RPMI7951 (cell line): Measurements from ENCODE around the gene PLOD3. TPM values are rescaled to one million over a fixed set of nuclear protein-coding genes. Genes with fewer than 3 reads are reported as not detected.

Source experiments
- DNase-seq: peaks from one replicate; pipeline ENCODE4 v3.0.0-alpha.2; 2012; ENCODE audit warnings: low read depth
- total RNA-seq: library from RNA; depleted of rRNA; stranded (reverse); fragments of >200 nt; shearing (Covaris generic); gene quantifications from 2 replicates; pipeline ENCODE4 v1.2.3, GENCODE V29; 2014

Gene PLOD3
- total RNA-seq, 1 experiment from 2014 or later, result 167 TPM

- no peak for DNase-seq
Observed at GRCh38 chr7:101239191-101239950, 22.0 kb upstream of the PLOD3 start.

GRCh38 chr7:101238226-101239182, 21.1 kb upstream of the PLOD3 start:
- DNase-seq, result no peak

GRCh38 chr7:101237206-101238067, 20.1 kb upstream of the PLOD3 start, which contains the start of gene CLDN15:
TSS of gene CLDN15 (minus strand) at chr7:101237802. CDS start at chr7:101237581, 221 bp downstream.
- DNase-seq, result no peak

GRCh38 chr7:101236292-101236835, 19.0 kb upstream of the PLOD3 start:
- DNase-seq, result no peak

DNA sequence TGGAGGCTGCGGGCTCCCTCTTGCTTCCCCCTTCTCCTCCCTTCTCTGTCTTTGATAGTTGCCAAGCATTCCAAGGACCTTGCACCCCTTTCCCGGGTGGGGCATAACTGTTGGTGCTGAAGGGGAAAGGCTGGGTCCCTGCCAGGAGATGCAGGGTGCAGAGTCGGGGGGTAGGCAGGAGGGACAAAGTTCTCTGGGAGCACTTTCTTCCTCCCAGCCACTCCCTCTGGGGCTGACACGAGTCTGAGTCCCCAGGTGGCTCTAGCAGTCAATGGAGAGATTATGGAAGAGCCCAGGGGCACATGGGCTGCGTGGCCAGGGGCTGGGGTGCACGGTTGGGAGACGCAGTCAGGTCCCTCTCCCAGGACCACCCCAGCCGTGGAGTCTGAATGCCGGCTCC, 18.1 kb upstream of the PLOD3 start:
- no peak for DNase-seq

DNA sequence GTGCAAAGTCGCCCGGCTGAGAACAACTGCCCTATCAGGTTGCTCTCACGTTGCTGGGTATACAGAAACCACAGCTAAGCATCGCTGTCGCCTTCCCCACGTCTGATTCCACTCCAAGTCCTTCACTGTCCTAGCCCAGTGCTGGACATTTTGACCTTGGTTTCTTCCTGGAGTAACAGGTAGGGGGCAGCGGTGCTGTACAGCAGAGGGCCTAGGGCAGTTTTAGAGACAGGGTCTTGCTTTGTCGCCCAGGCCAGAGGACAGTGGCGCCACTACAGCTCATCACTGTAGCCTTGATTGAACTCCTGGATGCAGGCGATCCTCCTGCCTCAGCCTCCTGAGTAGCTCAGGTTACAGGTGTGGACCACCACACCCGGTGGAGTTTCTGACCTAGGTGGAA, 17.7 kb upstream of the PLOD3 start:
- DNase-seq, result no peak

DNA sequence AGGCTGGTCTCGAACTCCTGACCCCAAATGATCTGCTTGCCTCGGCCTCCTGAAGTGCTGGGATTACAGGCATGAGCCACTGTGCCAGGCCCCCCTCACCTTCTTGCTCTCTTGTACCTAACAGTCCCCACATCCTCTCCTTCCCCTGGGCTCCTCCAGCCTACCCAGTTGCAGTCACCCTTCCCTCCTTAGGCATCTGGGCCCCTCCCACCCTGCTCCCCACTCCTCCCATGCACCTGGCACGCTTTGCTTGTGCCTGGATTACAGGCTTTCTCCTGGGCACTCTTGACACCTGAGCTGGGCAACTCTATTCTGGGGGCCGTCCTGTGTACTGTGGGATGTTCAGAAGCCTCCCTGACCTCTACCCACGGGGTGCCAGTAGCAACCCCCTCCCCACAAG, 17.3 kb upstream of the PLOD3 start:
- no peak for DNase-seq

DNA sequence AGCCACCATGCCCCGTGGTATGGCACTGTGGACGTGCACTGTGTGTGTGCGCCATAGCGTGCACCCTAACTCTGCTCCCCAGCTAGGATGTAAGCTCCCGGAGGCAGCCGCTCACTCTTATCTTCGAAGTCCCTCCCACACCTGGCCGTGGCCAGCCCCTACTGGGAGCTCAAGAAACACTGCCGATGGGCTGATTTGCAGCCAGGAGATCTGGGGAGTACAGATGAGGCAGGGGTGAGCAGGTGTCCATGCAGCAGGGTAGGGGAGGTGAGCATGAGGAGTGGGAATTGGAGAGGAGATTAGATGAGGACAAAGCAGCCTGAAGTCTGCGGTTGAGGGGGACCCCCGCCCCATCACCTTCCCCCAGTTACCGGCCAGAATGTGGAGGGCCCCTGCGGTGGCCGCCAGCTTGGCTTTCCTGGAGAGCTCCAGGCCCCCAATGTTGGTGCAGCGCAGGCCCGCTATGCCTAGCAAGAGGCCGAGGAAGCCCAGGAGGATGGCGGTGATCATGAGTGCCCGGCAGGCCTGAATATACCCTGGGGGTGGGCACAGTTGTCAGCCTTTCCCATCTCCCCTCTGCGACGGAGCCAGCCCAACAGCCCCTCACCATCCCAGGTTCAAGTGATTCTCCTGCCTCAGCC, 16.6 kb upstream of the PLOD3 start:
- DNase-seq, result no peak

DNA sequence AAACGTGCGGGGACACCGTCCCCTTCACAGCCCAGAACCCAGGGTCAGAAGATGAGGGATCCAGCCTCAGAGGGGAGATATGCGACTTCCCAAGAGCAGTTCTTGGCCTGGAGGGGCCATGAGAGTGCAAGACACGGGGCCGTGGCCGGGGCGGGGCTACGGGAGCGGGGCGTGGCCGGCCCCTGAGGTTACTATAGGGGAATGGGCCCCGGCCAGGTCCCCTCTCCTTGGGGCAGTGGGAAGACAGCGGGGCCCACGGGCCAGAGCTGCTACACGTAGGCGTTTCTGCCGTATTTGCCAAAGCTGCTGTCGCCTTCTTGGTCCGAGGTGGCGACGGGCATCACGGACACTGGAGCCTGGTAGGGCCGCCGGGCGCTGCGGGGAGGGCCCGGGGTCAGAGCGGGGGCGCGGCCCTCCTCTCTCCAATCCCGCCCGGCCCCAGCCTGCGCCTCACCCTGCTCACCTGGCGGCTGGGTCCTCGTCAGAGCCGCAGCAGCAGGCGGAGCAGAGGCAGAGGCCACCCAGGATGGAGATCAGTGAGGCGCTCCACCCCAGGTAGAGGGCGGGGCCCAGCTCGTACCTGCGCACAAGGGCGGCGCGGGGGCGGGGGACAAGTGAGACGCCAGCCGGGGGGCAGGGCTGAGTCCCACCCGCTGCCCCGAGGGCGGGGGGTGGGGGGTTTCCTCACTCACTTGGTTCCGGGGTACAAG, 14.9 kb upstream of the PLOD3 start:
- DNase-seq, result no peak

DNA sequence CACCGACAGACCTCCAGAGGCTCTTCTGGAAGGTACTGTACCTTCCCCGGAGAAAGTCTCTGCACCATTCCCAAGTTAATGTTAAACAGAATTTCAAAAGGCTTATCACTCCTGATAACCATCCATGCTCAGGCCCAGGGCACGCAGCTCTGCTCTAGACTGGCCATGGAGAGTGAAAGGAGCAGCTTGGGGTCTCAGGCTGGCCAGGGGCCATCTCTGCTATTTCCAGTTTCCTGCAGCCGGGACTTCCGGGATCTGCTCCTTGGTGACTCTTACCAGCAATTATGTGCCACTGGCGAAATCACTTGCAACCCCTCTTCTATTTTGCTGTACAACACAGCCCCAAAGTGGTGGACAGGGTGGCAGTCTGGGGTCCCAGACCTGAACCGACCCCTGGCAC, 14.3 kb upstream of the PLOD3 start:
- DNase-seq, result no peak

DNA sequence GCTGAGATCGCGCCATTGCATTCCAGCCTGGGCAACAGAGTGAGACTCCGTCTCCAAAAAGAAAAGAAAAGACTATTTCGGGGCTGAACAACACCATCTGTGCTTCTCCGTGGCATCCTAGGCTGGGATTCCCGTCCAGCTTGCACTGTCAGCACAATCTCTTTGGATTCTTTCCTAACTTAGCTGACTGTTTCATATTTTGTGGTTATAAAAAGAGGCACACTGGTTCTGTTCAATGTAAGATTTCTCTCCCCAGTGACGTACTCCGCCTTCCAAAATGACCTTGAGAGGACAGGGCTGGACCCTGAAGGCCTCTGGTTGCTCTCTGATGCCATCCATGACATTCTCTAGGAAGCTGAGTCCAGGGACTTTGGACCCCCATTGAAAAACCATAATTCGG, 9.3 kb upstream of the PLOD3 start:
- no peak for DNase-seq

DNA sequence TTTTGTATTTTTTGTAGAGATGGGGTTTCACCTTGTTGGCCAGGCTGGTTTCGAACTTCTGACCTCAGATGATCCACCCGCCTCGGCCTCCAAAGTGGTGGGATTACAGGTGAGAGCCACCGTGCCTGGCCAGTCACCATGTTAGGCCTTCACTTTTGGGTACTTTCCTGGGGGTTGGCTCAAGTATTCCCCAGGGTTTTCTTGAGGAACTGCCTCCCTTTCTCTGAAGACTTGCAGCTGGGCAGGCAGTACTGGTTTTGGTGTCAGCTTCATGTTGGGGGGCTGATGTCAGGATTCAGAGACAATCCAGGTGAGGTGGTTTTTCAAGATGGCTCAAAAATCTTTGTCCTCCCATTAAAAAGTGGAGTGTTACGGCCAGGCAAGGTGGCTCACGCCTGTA, 8.3 kb upstream of the PLOD3 start:
- DNase-seq, result no peak

DNA sequence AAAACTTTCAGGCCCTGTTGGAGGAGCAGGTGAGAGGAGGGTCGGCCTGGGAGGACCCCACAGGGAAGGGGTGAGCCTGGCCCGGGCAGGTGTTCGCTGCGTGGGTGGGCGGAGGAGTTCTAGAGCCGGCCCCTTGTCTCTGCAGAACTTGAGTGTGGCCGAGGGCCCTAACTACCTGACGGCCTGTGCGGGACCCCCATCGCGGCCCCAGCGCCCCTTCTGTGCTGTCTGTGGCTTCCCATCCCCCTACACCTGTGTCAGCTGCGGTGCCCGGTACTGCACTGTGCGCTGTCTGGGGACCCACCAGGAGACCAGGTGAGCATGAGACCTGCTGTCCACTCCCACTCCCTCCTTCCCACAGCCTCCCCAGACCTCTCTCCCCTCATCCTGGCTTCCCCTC, 6.1 kb upstream of the PLOD3 start:
- DNase-seq, result no peak

- no peak for DNase-seq
Observed at GRCh38 chr7:101222275-101222830, 5.0 kb upstream of the PLOD3 start.

DNA sequence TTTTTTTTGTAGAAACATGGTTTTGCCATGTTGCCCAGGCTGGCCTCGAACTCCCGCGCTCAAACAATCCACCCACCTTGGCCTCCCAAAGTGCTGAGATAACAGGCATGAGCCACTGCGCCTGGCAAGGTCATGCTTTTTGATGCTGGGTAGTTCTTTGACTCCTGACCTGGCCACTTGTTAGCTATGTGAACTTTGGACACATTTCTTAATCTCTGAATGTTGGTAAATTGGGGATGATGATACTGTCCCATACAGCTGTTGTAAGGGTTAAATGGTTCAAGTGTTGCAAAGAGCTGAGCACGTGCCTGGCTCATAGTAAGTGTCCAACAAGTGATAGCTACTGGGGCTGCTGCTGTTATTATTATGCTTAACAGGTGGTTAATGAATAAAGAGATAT, 2.9 kb upstream of the PLOD3 start:
- DNase-seq, result no peak

- DNase-seq, result no peak
Observed at GRCh38 chr7:101218236-101219125, 1.1 kb upstream of the PLOD3 start.

DNA sequence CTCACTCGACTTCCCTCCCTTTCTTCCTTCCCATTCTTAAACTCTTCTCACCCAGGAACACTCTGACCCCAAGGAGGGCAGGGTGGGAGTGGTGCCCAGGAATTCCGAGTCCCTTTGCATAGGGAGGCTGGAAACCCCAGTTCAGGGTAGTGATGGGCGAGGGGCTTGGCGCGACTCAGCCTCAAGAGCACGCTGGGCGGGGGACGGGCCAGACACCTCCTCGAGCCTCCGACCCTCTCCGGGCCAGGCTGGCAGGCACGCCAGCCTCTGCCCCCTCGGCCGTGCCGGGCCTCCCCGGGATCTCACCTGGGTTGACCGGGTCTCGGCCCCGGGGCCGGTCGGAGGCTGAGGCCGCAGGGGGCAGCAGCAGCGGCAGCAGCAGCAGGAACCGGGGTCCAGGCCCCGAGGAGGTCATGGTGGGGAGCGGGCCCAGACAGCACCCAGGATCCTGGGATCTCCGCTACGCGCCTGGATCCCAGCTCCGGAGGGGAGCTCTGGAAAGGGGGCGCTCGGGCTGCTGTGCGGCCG, 457 bp downstream of the PLOD3 start:
- peak; percentile 37 for DNase-seq

- no peak for DNase-seq
Observed at GRCh38 chr7:101216001-101216859, 1.2 kb downstream of the PLOD3 start.
